ENCODE data around the gene NCOA3.

Gene NCOA3

DNA sequence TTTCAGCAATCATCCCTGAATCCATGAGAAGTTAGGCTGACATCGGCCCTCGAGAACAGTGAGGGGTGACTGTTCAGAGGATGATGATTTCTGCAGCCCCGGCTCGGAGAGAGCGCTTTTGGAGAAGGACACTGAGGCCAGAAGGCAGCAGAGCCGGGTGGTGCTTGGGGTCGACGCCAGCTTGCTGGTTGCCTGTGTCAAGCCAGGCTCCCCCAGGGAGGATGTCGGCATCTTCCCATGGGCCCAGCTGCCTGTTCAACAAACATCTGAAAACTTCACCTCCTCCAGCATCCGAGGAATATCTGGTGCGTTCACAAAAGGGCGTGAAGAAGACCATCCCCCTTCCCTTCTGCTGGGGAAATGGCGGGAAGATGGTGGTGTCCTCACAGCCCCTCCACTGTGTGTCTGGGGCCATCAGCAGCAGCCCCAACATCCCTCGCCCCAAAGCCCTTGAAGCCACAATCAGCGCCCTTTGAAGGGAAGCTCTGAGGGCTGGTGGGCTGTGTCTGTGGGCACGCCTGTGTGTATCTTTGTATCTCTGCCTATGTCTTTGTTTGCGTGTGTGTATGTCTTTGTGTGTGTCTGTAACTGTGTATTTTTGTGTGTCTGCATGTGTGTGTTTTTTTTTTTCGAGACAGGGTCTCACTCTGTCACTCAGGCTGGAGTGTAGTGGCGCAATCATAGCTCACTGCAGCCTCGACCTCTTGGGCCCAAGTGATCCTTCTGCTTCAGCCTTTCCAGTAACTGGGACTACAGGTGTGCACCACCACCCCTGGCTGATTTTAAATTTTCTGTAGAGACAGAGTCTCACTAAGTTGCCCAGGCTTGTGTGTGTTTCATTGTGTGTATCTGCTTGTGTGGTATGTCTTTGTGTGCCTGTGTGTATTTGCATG, 185.7 kb downstream of the NCOA3 start:
- DNase-seq: no peak

DNA sequence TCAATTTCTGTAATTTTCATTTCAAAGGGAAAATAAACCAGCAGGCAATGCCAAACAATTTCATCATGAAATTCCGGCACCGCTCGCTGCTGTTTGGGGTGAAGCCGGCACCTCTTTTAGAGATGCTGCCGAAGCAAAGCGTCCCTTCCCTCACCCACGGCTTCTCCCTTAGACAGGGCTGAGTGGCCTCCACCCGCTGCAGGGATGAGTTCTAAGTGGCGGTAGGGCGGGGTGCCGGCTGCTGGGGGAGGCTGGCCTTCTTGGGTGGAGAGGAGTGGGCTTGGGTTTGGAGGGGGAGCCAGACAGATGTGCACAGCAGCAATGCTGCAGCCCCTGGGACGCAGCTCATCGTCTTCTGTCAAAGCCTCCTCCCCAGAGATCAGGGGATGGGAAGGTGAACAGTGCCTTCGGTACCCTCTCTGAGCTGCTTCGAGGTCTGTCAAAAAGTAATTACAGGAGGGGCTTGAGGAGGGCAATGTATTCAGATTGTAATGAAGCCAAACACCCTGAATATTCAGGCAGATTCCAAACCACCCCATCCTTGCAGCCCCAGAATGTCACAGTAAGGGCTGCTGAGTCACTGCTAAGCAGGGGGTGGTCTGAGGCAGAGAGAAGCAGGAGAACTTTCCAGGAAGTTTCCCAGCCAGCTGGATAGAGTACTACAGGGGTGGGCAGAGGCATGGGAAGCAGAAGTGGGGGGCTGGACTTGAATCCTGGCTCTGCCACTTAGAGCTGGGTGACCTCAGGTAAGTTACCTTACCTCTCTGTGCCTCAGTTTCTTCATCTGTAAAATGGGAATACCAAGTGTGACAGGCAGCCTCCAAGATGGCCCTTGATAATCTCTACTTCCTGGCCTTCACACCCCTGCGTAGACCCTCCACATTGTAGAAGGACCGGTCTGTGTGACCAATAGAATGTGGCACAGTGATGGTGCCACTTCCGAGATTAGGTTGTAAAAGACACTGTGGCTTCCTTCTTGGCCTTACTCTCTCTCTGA, 187.0 kb downstream of the NCOA3 start:
- DNase-seq: no peak

GRCh38 chr20:47689731-47690130, 188.0 kb downstream of the NCOA3 start:
- DNase-seq: no peak

GRCh38 chr20:47691625-47692024, 189.9 kb downstream of the NCOA3 start:
- no peak for DNase-seq

DNA sequence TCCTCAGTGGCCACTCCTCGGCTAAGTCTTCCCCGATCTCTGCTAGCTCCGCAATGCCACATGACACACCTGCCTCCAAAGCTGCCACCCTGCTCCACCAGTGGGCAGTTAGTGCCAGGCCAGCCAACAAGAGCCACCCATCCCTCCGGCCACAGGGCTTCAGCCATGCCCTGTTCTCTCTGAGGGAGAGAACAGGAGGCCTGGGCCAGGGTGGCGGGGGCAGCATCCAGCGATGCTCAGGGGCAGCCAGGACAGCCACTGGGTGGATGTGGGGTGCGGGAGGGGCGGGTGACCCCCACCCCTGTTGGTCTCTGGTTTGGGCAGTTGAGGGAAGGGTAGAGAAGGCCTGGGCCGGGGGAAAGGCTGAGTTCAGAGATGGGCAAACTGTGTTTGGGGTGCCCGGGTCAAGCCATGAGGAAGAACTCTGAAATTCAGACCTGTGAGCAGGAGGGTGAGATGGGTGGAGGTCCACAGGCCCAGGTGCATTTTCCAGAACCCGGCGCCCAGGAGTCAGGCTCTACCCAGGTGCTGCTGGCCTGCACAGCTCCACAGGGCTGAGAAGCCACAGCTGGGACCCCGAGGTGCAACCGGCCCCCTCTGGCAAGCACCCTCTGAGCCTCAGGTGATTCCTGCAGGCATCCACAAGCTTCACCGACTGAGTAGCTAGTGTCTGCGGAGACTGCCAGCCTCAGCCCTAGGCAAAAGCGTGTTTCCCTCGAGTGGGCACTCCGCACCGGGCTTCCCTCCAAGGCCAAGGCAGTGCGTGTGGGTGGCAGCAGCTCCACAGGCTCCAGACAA, 192.5 kb downstream of the NCOA3 start:
- DNase-seq: no peak

- DNase-seq: no peak
These were observed 195.2 kb downstream of the NCOA3 start for GRCh38 chr20:47696856-47697255.

DNA sequence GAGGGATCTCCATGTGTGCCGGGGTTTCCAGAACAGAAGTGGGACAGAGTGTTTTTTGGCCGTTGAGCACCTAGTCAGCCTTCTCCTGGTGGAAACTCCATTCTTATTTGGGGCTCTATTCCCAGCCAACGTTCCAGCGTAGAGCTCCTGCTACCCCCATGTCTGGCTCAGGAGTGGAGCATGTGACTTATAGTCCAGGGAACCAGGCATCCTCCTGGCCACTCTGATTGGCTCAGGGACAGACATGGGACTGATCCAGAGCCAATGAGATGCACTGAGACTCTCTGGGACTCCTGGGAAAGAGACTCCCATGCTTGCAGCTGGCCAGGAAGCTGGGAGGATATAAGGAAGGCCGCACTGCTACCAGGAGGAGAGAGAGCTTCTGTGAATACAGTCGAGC, 196.5 kb downstream of the NCOA3 start:
- no peak for DNase-seq

DNA sequence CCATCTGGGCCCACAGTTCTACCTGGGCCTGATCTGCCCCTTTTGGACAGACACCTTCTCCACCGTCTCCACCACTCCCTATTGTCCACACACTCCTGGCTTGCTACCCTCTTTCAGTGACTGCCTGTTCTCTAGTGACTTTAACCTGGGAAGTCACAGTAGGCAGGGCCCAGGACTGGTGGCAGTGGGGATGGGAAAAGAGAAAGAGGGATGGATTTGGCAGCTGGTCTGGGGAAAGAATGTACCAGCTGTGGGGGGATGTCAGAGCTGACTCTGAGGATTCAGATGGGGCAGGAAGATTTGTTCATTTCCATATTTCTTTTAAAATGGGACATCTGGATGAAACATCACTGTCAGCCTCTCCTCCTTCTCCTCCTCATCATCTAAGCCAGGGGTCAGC, 198.1 kb downstream of the NCOA3 start:
- DNase-seq: no peak

DNA sequence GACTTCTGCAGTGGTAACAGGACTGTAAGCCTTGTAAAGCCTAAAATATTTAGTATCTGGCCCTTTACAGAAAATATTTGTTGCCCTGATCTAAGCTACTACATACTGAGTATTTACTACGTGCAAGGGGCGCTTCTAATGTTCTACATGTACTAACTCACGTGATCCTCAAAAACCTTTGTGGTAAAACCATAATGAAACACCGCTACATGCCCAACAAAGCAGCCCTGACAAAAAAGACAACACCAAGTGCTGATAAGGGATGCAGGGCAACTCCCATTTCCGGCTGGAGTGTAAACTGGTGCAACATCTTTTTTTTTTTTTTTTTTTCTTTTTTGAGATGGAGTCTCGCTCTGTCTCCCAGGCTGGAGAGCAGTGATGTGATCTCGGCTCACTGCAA, 198.6 kb downstream of the NCOA3 start:
- no peak for DNase-seq

GRCh38 chr20:47701612-47702011, 199.9 kb downstream of the NCOA3 start:
- no peak for DNase-seq

DNA sequence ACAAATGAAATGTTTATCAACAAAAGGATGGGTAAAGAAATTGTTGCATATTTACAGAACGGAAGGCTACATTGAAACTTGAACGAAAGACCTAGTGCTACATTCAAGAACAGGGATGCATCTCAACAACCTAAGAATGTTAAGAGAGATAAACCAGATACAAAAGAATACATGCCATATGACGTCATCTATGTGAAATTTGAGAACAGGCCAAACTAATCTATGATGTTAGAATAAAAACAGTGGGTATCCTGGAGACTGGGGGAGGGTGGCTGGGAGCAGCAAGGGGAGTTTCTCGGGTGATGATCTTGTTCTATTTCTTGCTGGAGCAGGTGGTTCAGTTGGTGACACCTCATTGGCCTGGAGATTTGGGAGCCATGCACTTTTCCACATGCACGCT, 202.1 kb downstream of the NCOA3 start:
- DNase-seq: no peak

DNA sequence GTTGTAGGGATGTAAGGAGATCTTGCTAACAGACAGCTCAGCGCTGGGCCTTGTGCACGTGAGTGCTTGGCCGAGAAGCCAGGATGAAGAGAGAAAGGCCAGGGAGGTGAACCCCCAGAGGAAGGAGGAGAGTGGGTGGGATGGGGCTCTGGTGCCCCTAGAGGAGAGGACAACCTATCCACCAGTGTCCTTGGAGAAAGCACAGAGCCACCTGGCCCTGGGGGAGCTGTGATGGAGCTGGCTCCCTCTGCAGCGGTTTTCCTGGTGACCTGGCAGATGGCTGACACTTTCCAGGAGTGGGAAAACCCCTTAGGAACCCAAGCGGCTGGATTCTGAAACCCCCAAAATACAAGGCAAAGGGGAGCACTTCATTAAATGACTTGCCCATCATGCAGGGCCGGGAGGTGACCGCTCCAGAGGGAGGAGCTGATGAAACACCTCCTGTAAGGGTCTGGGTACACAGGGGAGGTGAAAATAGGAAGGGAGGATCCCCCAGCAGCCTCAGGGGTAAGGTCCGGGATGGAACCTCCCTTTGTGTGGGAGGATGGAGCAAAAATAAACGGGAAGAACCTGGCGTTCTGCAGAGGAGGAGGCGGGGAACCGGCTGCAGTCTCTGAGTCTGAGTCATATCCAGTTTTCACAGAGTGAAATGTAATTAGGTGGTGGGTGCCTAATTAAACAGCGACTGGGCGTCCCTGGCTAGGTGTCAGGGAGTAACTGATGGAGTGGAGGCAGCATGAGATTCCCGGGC, 203.2 kb downstream of the NCOA3 start:
- no peak for DNase-seq

- no peak for DNase-seq
These were observed 203.8 kb downstream of the NCOA3 start for GRCh38 chr20:47705497-47705856.

DNA sequence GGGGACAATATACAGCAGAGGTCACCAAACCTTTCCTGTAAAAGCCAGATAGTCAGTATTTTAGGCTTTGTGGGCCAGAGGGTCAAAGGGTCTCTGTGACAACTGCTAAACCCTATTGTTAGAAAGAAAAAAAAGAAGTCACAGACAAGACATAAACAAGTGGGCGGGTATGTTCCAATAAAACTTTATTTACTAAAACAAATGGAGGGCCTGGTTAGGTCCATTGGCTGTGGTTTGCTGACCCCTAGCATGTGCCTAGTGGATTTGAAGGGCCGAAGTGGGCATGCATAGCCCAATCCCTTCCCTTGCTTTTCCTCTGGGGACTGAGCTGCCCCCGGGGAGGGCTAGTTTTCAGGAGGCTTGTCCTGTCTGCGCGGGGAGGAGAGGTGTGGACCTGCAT, 204.7 kb downstream of the NCOA3 start:
- DNase-seq: no peak
